ENCODE data around the gene RXRA. TPM values are rescaled to one million over a fixed set of nuclear protein-coding genes. Genes with fewer than 3 reads are reported as not detected.
A peak's percentile ranks its signal among the peaks of the same experiment; 100 is the strongest.

Gene RXRA
- total and polyA plus RNA-seq, 2 of the 4 experiments (the other 2 are of a cell fraction), result 7.5 to 17.9 TPM

- Histone ChIP-seq H3K27ac (ENCODE audit: insufficient read depth, low read length) (no peak overlapping the region), H2BK20ac (ENCODE audit: low read depth, low read length) (no peak overlapping the region), H3K4ac (ENCODE audit: low read depth, low read length) (no peak overlapping the region), H4K91ac (ENCODE audit: insufficient read depth, low read depth, low read length) (no peak overlapping the region), H2BK15ac (ENCODE audit: low read depth, low read length) (no peak overlapping the region), H3K18ac (ENCODE audit: low read depth, low read length) (no peak overlapping the region), H4K8ac (ENCODE audit: low read depth in 2 of 2, low read length in 2 of 2) (no peak overlapping the region), H3K14ac (replicated peaks; ENCODE audit: low read depth, low read length) (no peak overlapping the region), H3K4me2 (ENCODE audit: low read depth, low read length) (no peak overlapping the region), H3K9me1 (ENCODE audit: insufficient read depth, low read length) (no peaks in the 10 kb centered on the region; the same call in 1 of the 2 replicates), H3K9me3 (ENCODE audit: control insufficient read depth, insufficient read depth, low read length) (no peaks in the 10 kb centered on the region), H2BK120ac (ENCODE audit: low read depth, low read length) (no peak overlapping the region), H2AK9ac (replicated peaks; ENCODE audit: low read depth, low read length, poor library complexity) (peak overlapping the region; percentile 63), H3K36me3 (ENCODE audit: control insufficient read depth, insufficient read depth, low read length) (peaks cover 38% of the 10 kb centered on the region; the same call in 1 of the 2 replicates), H2AFZ (replicated peaks; ENCODE audit: low read length, poor library complexity) (no peak overlapping the region), H4K20me1 (ENCODE audit: insufficient read depth, low read length) (peaks cover 25% of the 10 kb centered on the region), H4K5ac (ENCODE audit: low read depth, low read length) (no peak overlapping the region), H3K79me1 (ENCODE audit: low read depth in 1 of 2, low read length in 2 of 2) (peaks cover 3 to 9% of the 10 kb centered on the region in 2 experiments; a peak in 2 of 4 replicates), H3K56ac (ENCODE audit: extremely low read depth, insufficient read depth, low read length) (no peak overlapping the region), H2AK5ac (ENCODE audit: low read depth, low read length) (no peak overlapping the region), H2BK5ac (ENCODE audit: low read depth, low read length, poor library complexity, severe bottlenecking) (no peak overlapping the region), H3K9ac (ENCODE audit: low read depth, low read length) (no peak overlapping the region), H3K27me3 (ENCODE audit: control insufficient read depth, insufficient read depth, low read length) (no peaks in the 10 kb centered on the region), H3K23ac (ENCODE audit: low read depth, low read length) (no peak overlapping the region), H3K4me1 (ENCODE audit: control insufficient read depth, insufficient read depth, low read length) (peaks cover 24% of the 10 kb centered on the region), H3K4me3 (ENCODE audit: insufficient read depth, low read depth, low read length) (no peak overlapping the region)
- TF ChIP-seq, protein P1, sequence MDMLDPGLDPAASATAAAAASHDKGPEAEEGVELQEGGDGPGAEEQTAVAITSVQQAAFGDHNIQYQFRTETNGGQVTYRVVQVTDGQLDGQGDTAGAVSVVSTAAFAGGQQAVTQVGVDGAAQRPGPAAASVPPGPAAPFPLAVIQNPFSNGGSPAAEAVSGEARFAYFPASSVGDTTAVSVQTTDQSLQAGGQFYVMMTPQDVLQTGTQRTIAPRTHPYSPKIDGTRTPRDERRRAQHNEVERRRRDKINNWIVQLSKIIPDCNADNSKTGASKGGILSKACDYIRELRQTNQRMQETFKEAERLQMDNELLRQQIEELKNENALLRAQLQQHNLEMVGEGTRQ (IDR thresholded peaks at IDR 0.05; ENCODE audit: low read depth, low read length), result no peak
- TF ChIP-seq FOS (IDR thresholded peaks at IDR 0.05; ENCODE audit: low read depth, low read length) (no peak), BHLHE40 (IDR thresholded peaks at IDR 0.05; ENCODE audit: low read depth, low read length) (no peak), ELK1 (IDR thresholded peaks at IDR 0.05; ENCODE audit: borderline replicate concordance, low read depth, low read length) (no peak), RAD21 (IDR thresholded peaks at IDR 0.05; ENCODE audit: low read length) (no peak)
- dilution Hi-C loops (cut with HindIII; ENCODE audit: low sequenced_read_pairs, unreplicated experiment), result no loop called here
- in situ Hi-C loops (cut with MboI; ENCODE audit: low sequenced_read_pairs), result no loop called here
- no peak for ATAC-seq (ENCODE audit: low read depth)
- DNase-seq, result no peak
- 97% methylated on average over 6 of the region's 14 CpGs; no CpG with 5 or more reads in 1 of the 2 experiments for WGBS, 2 experiments (ENCODE audit: extremely low coverage in 2 of 2, insufficient read length in 1 of 2)
- intact Hi-C loops (cut with micrococcal nuclease), result no loop called here
- no TSS peak for BruUV-seq (replicated peaks)
- POLR2A ChIA-PET (ENCODE audit: unreplicated experiment), result no interaction called here
- CTCF ChIA-PET, result interaction anchor here (1.4 kb wide), 1 partner anchor 261 kb away, joined by 7 read pairs; no protein-coding TSS in a partner anchor
Measured at GRCh38 chr9:134432471-134432870, 106.2 kb downstream of the RXRA start.
